Sigmoid colon (tissue), 4 donors: ENCODE data around the gene GLG1.
"Not testable (repeated sequence)": the region's sequence is repeated elsewhere in the genome, so short reads cannot be mapped to it uniquely, and the experiment has no call there.

Experiments
- EP300 ChIP-seq, 4 donors: sonication (generic); formaldehyde crosslinking; IDR thresholded peaks; one replicate each; pipeline ENCODE4 v1.6.1; 2017; ENCODE audit warnings: antibody characterized with exemption in 4 of 4
- POLR2A ChIP-seq, 2 donors: fragments of 450-650 bp; IDR thresholded peaks; one replicate each; pipeline ENCODE4 v1.6.1; 2016; ENCODE audit warnings: antibody characterized with exemption in 2 of 2, mild to moderate bottlenecking in 2 of 2, moderate library complexity in 2 of 2
- TF ChIP-seq, protein P1 (sequence below), 4 experiments: fragments of 450-650 bp in 3 of 4; fragments of 200-600 bp in 1 of 4; IDR thresholded peaks; one replicate each; pipeline ENCODE4 v1.5.1; 2016 to 2019; ENCODE audit warnings: antibody characterized with exemption in 4 of 4, mild to moderate bottlenecking in 3 of 4, moderate library complexity in 2 of 4

DNA sequence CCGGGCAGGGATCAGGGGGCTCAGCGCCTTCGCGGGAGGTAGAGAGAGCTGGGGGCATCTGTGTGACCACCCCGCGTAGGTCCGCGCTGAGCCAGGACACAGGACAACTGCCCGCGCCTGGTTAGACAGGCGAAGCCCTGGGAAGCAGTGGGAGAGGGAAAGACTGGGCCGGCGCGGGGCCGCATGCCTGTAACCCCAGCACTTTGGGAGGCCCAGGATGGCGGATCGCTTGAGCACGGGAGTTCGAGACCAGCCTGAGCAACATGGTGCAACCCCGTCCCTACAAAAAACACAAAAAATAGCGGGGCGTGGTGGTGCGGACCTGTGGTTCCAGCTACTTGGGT, 199.6 kb downstream of the GLG1 start:
- not testable (repeated sequence) for TF ChIP-seq POLR2A, EP300 (IDR thresholded peaks at IDR 0.05)
- TF ChIP-seq, protein P1, sequence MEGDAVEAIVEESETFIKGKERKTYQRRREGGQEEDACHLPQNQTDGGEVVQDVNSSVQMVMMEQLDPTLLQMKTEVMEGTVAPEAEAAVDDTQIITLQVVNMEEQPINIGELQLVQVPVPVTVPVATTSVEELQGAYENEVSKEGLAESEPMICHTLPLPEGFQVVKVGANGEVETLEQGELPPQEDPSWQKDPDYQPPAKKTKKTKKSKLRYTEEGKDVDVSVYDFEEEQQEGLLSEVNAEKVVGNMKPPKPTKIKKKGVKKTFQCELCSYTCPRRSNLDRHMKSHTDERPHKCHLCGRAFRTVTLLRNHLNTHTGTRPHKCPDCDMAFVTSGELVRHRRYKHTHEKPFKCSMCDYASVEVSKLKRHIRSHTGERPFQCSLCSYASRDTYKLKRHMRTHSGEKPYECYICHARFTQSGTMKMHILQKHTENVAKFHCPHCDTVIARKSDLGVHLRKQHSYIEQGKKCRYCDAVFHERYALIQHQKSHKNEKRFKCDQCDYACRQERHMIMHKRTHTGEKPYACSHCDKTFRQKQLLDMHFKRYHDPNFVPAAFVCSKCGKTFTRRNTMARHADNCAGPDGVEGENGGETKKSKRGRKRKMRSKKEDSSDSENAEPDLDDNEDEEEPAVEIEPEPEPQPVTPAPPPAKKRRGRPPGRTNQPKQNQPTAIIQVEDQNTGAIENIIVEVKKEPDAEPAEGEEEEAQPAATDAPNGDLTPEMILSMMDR (IDR thresholded peaks at IDR 0.05): not testable (repeated sequence)
